GM12878 (cell line): ENCODE results near the gene NKAIN2. TPM values are rescaled to one million over a fixed set of nuclear protein-coding genes. Genes with fewer than 3 reads are reported as not detected.

Experiments
- ATAC-seq: fragments of 200-7000 bp; cut with Tn5 transposase; 3 replicates; pipeline ENCODE4 v1.9.1; 2020; ENCODE audit warnings: mild to moderate bottlenecking, moderate library complexity
- BruUV-seq: library from RNA; stranded (reverse); fragments of 400-500 nt; replicated peaks from 2 replicates; lab custom pipeline; 2021; lab: Mats Ljungman, UMichigan
- CTCF ChIA-PET: fragments of 300-600 bp; sonication (Branson Sonifier 250); formaldehyde crosslinking; extraction: SDS; loops from one replicate; lab custom pipeline; 2021; ENCODE audit warnings: inconsistent platforms; lab: Yijun Ruan, JAX
- POLR2A ChIA-PET: fragments of 350-600 bp; formaldehyde crosslinking; extraction: SDS; loops from one replicate; lab custom pipeline; 2021; ENCODE audit warnings: inconsistent platforms; lab: Charles Lee
- RAD21 ChIA-PET: fragments of 300-600 bp; sonication (Branson Sonifier 250); formaldehyde crosslinking; loops from one replicate; lab custom pipeline; 2023; ENCODE audit warnings: antibody characterized with exemption; ENCODE audit not compliant: unreplicated experiment; lab: Charles Lee
- SMC1A ChIA-PET: fragments of 300-600 bp; sonication (Branson Sonifier 250); formaldehyde crosslinking; loops from one replicate; lab custom pipeline; 2023; ENCODE audit not compliant: unreplicated experiment, uncharacterized antibody; lab: Charles Lee
- DNase-seq: peaks from one replicate; pipeline ENCODE4 v3.0.0-alpha.2; 2011; ENCODE audit warnings: low read depth, low spot score
- FAIRE-seq: peaks from 3 replicates; lab custom pipeline; 2011; peaks lifted over from hg19 to GRCh38; lab: Jason Lieb, UNC
- H2AFZ ChIP-seq: 2 replicates; pipeline ENCODE4 v1.6.0; 2011; ENCODE audit warnings: low read depth, low read length, control low read depth; ENCODE audit not compliant: control insufficient read depth
- H3K27ac ChIP-seq: 2 replicates; pipeline ENCODE4 v1.5.1; 2011; ENCODE audit warnings: control low read depth; ENCODE audit not compliant: control insufficient read depth, insufficient read depth
- H3K27me3 ChIP-seq, 2 experiments: replicated peaks in 1 of 2; 2 replicates each; pipeline versions ENCODE4 v1.6.0 to v1.6.1; 2011; ENCODE audit warnings: low read length in 1 of 2; ENCODE audit not compliant: control insufficient read depth in 2 of 2, insufficient read depth in 2 of 2
- H3K36me3 ChIP-seq, 2 experiments: 2 replicates each; pipeline ENCODE4 v1.5.1; 2011; ENCODE audit warnings: low read length in 1 of 2; ENCODE audit not compliant: control insufficient read depth in 2 of 2, insufficient read depth in 2 of 2
- H3K4me1 ChIP-seq: 2 replicates; pipeline ENCODE4 v1.6.1; 2011; ENCODE audit warnings: mild to moderate bottlenecking, low read length, moderate library complexity, mixed read lengths; ENCODE audit not compliant: control insufficient read depth, insufficient read depth
- H3K4me2 ChIP-seq: 2 replicates; pipeline ENCODE4 v1.6.0; 2011; ENCODE audit warnings: control low read depth; ENCODE audit not compliant: control insufficient read depth, insufficient read depth
- H3K4me3 ChIP-seq: fragments of 200-600 bp; sonication (generic); 2 replicates; pipeline ENCODE4 v1.5.1; 2016
- H3K79me2 ChIP-seq: 2 replicates; pipeline ENCODE4 v1.6.0; 2011; ENCODE audit warnings: low read length; ENCODE audit not compliant: control insufficient read depth, insufficient read depth
- H3K9ac ChIP-seq: 2 replicates; pipeline ENCODE4 v1.8.0; 2011; ENCODE audit warnings: low read length, control low read depth, mixed read lengths; ENCODE audit not compliant: control insufficient read depth, insufficient read depth
- H3K9me3 ChIP-seq: replicated peaks from 3 replicates; pipeline ENCODE4 v1.5.1; 2011; ENCODE audit warnings: mild to moderate bottlenecking, low read length; ENCODE audit not compliant: control insufficient read depth, insufficient read depth
- H4K20me1 ChIP-seq: 2 replicates; pipeline ENCODE4 v1.6.0; 2011; ENCODE audit not compliant: control insufficient read depth, insufficient read depth
- CEBPZ ChIP-seq: fragments of 150-350 bp; IDR thresholded peaks from 2 replicates; pipeline ENCODE4 v1.6.1; 2016; ENCODE audit warnings: low read depth, low read length
- CTCF ChIP-seq, 3 experiments: IDR thresholded peaks in 2 of 3; conservative IDR thresholded peaks in 1 of 3; 2 replicates each; pipeline ENCODE4 v1.5.1; 2011; ENCODE audit warnings: low read depth in 3 of 3, low read length in 3 of 3, mild to moderate bottlenecking in 3 of 3, control low read depth in 2 of 3, moderate library complexity in 2 of 3, inconsistent platforms in 1 of 3, mixed read lengths in 1 of 3; ENCODE audit not compliant: control insufficient read depth in 2 of 3, insufficient read depth in 1 of 3; ENCODE audit errors: extremely low read depth in 1 of 3
- ETV6 ChIP-seq, 2 experiments: fragments of 450-650 bp in 1 of 2; IDR thresholded peaks in 1 of 2; conservative IDR thresholded peaks in 1 of 2; 2 replicates each; pipeline ENCODE4 v1.6.1; 2014; ENCODE audit warnings: antibody characterized with exemption in 1 of 2, borderline replicate concordance in 1 of 2, low read depth in 1 of 2, mild to moderate bottlenecking in 1 of 2, moderate library complexity in 1 of 2
- IKZF1 ChIP-seq: fragments of 450-650 bp; conservative IDR thresholded peaks from 2 replicates; pipeline ENCODE4 v1.6.1; 2017; ENCODE audit warnings: antibody characterized with exemption, mild to moderate bottlenecking
- IRF5 ChIP-seq: fragments of 450-650 bp; IDR thresholded peaks from 2 replicates; pipeline ENCODE4 v1.6.1; 2017; ENCODE audit warnings: borderline replicate concordance
- MEF2B ChIP-seq: fragments of 450-650 bp; IDR thresholded peaks from 2 replicates; pipeline ENCODE4 v1.6.1; 2018; ENCODE audit warnings: mild to moderate bottlenecking, moderate library complexity; ENCODE audit not compliant: partially characterized antibody, poor library complexity, severe bottlenecking
- MYB ChIP-seq: fragments of 150-350 bp; IDR thresholded peaks from 2 replicates; pipeline ENCODE4 v1.6.1; 2014; ENCODE audit warnings: mild to moderate bottlenecking, low read depth, low read length, borderline replicate concordance
- SIN3A ChIP-seq: IDR thresholded peaks from 2 replicates; pipeline ENCODE4 v1.6.1; 2012; ENCODE audit warnings: low read depth, low read length, improper control_type of control experiment
- SREBF1 ChIP-seq: IDR thresholded peaks from 2 replicates; pipeline ENCODE4 v1.6.1; 2012; ENCODE audit warnings: mild to moderate bottlenecking, low read length
- STAT1 ChIP-seq: fragments of 450-650 bp; conservative IDR thresholded peaks from 2 replicates; pipeline ENCODE4 v1.6.1; 2014; ENCODE audit warnings: antibody characterized with exemption, mild to moderate bottlenecking
- YBX1 ChIP-seq: fragments of 450-650 bp; IDR thresholded peaks from 2 replicates; pipeline ENCODE4 v1.6.1; 2016; ENCODE audit warnings: antibody characterized with exemption
- WGBS: methylation state at CpG from one replicate; pipeline ENCODE4 v1.1.6; 2016; ENCODE audit warnings: low lambda C conversion rate; ENCODE audit not compliant: insufficient replicate concordance, insufficient coverage; ENCODE audit errors: missing lambda C conversion rate; 5-methylcytosine and 5-hydroxymethylcytosine counted together
- in situ Hi-C: fragments of 300-500 bp; cut with MboI; formaldehyde crosslinking; loops from 9 replicates; pipeline ENCODE4 v1.14.3; 2018; ENCODE audit warnings: mixed read lengths
- intact Hi-C: fragments of 100-400 bp; cut with micrococcal nuclease; formaldehyde crosslinking; loops from one replicate; pipeline ENCODE4 v1.14.2; 2022; ENCODE audit not compliant: unreplicated experiment
- polyA plus RNA-seq, 11 experiments: library from polyadenylated mRNA; depleted of rRNA in 4 of 11; unstranded in 6 of 11; stranded (reverse) in 5 of 11; fragments of >200 nt; fragmentation: Nextera tagmentation in 4 of 11; fragmentation: Illumina TruSeq in 1 of 11; extraction: Ambion mirVana in 4 of 11; extraction: Trizol in 1 of 11; gene quantifications; 1 replicate in 1 of 11; 2 replicates in 10 of 11; pipeline versions ENCODE4 v1.2.1 to v1.2.3, GENCODE V29; 2011 to 2016; ENCODE audit warnings: inconsistent platforms in 2 of 11, missing spikeins in 2 of 11, low read depth in 1 of 11
- total RNA-seq, 4 experiments: library from RNA; depleted of rRNA in 3 of 4; stranded (reverse); fragments of >200 nt in 3 of 4; fragmentation: Illumina TruSeq in 1 of 4; extraction: Trizol in 1 of 4; gene quantifications; 2 replicates each; pipeline versions ENCODE4 v1.2.1 to v1.2.3, GENCODE V29; 2013 to 2021

Gene NKAIN2
- total and polyA plus RNA-seq, 10 of the 15 experiments (the other 5 are each of a cell fraction or from before 2014, with no cell fraction given) = not detected

GRCh38 chr6:124682751-124683150 is 879.1 kb downstream of the NKAIN2 start:
- no peak for FAIRE-seq
- no TSS peak for BruUV-seq
- in situ Hi-C loops (no loop called here), intact Hi-C loops (no loop called here)
- H4K20me1 ChIP-seq = no peaks in the 10 kb centered on the region
- H3K9ac ChIP-seq = no peak overlapping the region
- no peaks in the 10 kb centered on the region for H3K36me3 ChIP-seq
- no peaks in the 10 kb centered on the region for H3K4me1 ChIP-seq
- ChIA-PET SMC1A (no interaction called here), POLR2A (no interaction called here), RAD21 (no interaction called here), CTCF (interaction anchor here (1.2 kb wide), 1 partner anchor 73 kb away, joined by 3 read pairs; no protein-coding TSS in a partner anchor)
- no peak overlapping the region for H2AFZ ChIP-seq
- H3K27me3 ChIP-seq = no peaks in the 10 kb centered on the region; a peak in 1 of 4 replicates
- no peaks in the 10 kb centered on the region for H3K79me2 ChIP-seq
- no peak overlapping the region for H3K27ac ChIP-seq
- no peak overlapping the region for H3K4me3 ChIP-seq
- WGBS = 15% methylated on average over 6 of the region's 6 CpGs
- no peak for DNase-seq
- no peaks in the 10 kb centered on the region for H3K9me3 ChIP-seq
- H3K4me2 ChIP-seq = no peak overlapping the region
- ATAC-seq = no peak
- TF ChIP-seq IRF5 = no peak
- no peak for TF ChIP-seq SIN3A
- no peak for TF ChIP-seq IKZF1
- TF ChIP-seq MEF2B = no peak
- TF ChIP-seq STAT1 = no peak
- TF ChIP-seq YBX1 = no peak
- no peak for TF ChIP-seq SREBF1
- no peak for TF ChIP-seq CEBPZ
- TF ChIP-seq CTCF (IDR thresholded peaks at IDR 0.05 in 2 of 3, conservative IDR thresholded peaks at IDR 0.05 in 1 of 3; ENCODE audit: control insufficient read depth in 2 of 3, extremely low read depth in 1 of 3, insufficient read depth in 1 of 3, low read depth in 3 of 3, low read length in 3 of 3) = no peak
- TF ChIP-seq ETV6 (conservative IDR thresholded peaks at IDR 0.05 in 1 of 2, IDR thresholded peaks at IDR 0.05 in 1 of 2; ENCODE audit: borderline replicate concordance in 1 of 2, low read depth in 1 of 2) = no peak
- no peak for TF ChIP-seq MYB
